ENCODE measurements around the gene EIF5AL1.
"Not testable (repeated sequence)": the region's sequence is repeated elsewhere in the genome, so short reads cannot be mapped to it uniquely, and the experiment has no call there.

The EIF5AL1 gene

GRCh38 chr10:79487296-79488194 is 24.8 kb upstream of the EIF5AL1 start:
- no peak for DNase-seq (ENCODE audit: low read depth)

- DNase-seq (ENCODE audit: low read depth): no peak
These were observed 24.0 kb upstream of the EIF5AL1 start for GRCh38 chr10:79488336-79488735.

GRCh38 chr10:79488870-79489269 is 23.5 kb upstream of the EIF5AL1 start:
- no peak for DNase-seq (ENCODE audit: low read depth)

GRCh38 chr10:79490400-79491142 is 21.8 kb upstream of the EIF5AL1 start:
- DNase-seq (ENCODE audit: low read depth): no peak

GRCh38 chr10:79491143-79491835 is 21.0 kb upstream of the EIF5AL1 start:
- no peak for DNase-seq (ENCODE audit: low read depth)

- DNase-seq (ENCODE audit: low read depth): no peak
These were observed 20.1 kb upstream of the EIF5AL1 start for GRCh38 chr10:79492256-79492655.

GRCh38 chr10:79492839-79493238 is 19.5 kb upstream of the EIF5AL1 start:
- no peak for DNase-seq (ENCODE audit: low read depth)

- DNase-seq (ENCODE audit: low read depth): no peak
These were observed 18.5 kb upstream of the EIF5AL1 start for GRCh38 chr10:79493806-79494205.

GRCh38 chr10:79494871-79495705 is 17.2 kb upstream of the EIF5AL1 start:
- no peak for DNase-seq (ENCODE audit: low read depth)

- no peak for DNase-seq (ENCODE audit: low read depth)
These were observed 16.5 kb upstream of the EIF5AL1 start for GRCh38 chr10:79495791-79496190.

- DNase-seq (ENCODE audit: low read depth): no peak
These were observed 15.4 kb upstream of the EIF5AL1 start for GRCh38 chr10:79496896-79497295.

GRCh38 chr10:79498291-79498829 is 14.0 kb upstream of the EIF5AL1 start:
- no peak for DNase-seq (ENCODE audit: low read depth)

- no peak for DNase-seq (ENCODE audit: low read depth)
These were observed 9.6 kb upstream of the EIF5AL1 start for GRCh38 chr10:79502561-79503309.

GRCh38 chr10:79503787-79504186 is 8.5 kb upstream of the EIF5AL1 start:
- not testable (repeated sequence) for DNase-seq (ENCODE audit: low read depth)

GRCh38 chr10:79504483-79504882 is 7.8 kb upstream of the EIF5AL1 start:
- not testable (repeated sequence) for DNase-seq (ENCODE audit: low read depth)

GRCh38 chr10:79505328-79505727 is 7.0 kb upstream of the EIF5AL1 start:
- DNase-seq (ENCODE audit: low read depth): not testable (repeated sequence)

GRCh38 chr10:79505829-79506228 is 6.5 kb upstream of the EIF5AL1 start:
- DNase-seq (ENCODE audit: low read depth): no peak

- DNase-seq (ENCODE audit: low read depth): no peak
These were observed 4.7 kb upstream of the EIF5AL1 start for GRCh38 chr10:79507440-79508167.

- DNase-seq (ENCODE audit: low read depth): not testable (repeated sequence)
These were observed 4.1 kb upstream of the EIF5AL1 start for GRCh38 chr10:79508245-79508644.
